ACC112 (cell line): ENCODE measurements around the gene CCNL1.
A peak's percentile ranks its signal among the peaks of the same experiment; 100 is the strongest.
"Not testable (repeated sequence)": the region's sequence is repeated elsewhere in the genome, so short reads cannot be mapped to it uniquely, and the experiment has no call there.

Experiments
- H2AFZ ChIP-seq: fragments of 200-600 bp; sonication (generic); one replicate; pipeline ENCODE4 v1.6.0; 2017; ENCODE audit warnings: antibody characterized with exemption, low read length; ENCODE audit not compliant: unreplicated experiment
- H3K27ac ChIP-seq: fragments of 200-600 bp; sonication (generic); 2 replicates; pipeline ENCODE4 v1.5.1; 2014; ENCODE audit warnings: low read depth, mild to moderate bottlenecking, antibody characterized with exemption, low read length, moderate library complexity
- H3K27me3 ChIP-seq: fragments of 200-600 bp; sonication (generic); 2 replicates; pipeline ENCODE4 v1.6.1; 2014; ENCODE audit warnings: mild to moderate bottlenecking, antibody characterized with exemption, low read length, moderate library complexity, mixed read lengths; ENCODE audit not compliant: insufficient read depth
- H3K36me3 ChIP-seq: fragments of 200-600 bp; sonication (generic); 2 replicates; pipeline ENCODE4 v1.6.1; 2016; ENCODE audit warnings: mild to moderate bottlenecking, antibody characterized with exemption, low read length, moderate library complexity, mixed read lengths; ENCODE audit not compliant: insufficient read depth
- H3K4me1 ChIP-seq: fragments of 200-600 bp; sonication (generic); one replicate; pipeline ENCODE4 v1.6.1; 2016; ENCODE audit warnings: low read length, mixed read lengths; ENCODE audit not compliant: insufficient read depth, unreplicated experiment, control insufficient read depth
- H3K4me3 ChIP-seq: fragments of 200-600 bp; sonication (generic); 2 replicates; pipeline ENCODE4 v1.5.1; 2014; ENCODE audit warnings: mild to moderate bottlenecking, low read depth, low read length
- H3K79me2 ChIP-seq: fragments of 200-600 bp; sonication (generic); one replicate; pipeline ENCODE4 v1.6.0; 2016; ENCODE audit warnings: low read length; ENCODE audit not compliant: control insufficient read depth, unreplicated experiment, insufficient read depth

Gene CCNL1

GRCh38 chr3:157159762-157160657 is at the start of gene CCNL1:
Gene CCNL1 (minus strand): TSS chr3:157160147. CDS start chr3:157160094, 53 bp downstream.
- Histone ChIP-seq H3K79me2 (peaks cover 55% of the 10 kb centered on the region), H3K4me3 (peak within 1 kb of the TSS; percentile 98), H3K27me3 (no peaks in the 10 kb centered on the region), H3K27ac (peak within 1 kb of the TSS; percentile 99), H3K36me3 (peaks cover 42% of the 10 kb centered on the region), H3K4me1 (peaks cover 22% of the 10 kb centered on the region), H2AFZ (peak within 1 kb of the TSS; percentile 91)

- Histone ChIP-seq H3K79me2 (peaks cover 4% of the 10 kb centered on the region), H3K27ac (peak overlapping the region; percentile 54)
Measured at GRCh38 chr3:157204880-157205279, 44.9 kb upstream of the CCNL1 start.

GRCh38 chr3:157204431-157204830 is 44.5 kb upstream of the CCNL1 start:
- peak overlapping the region; percentile 54 for H3K27ac ChIP-seq
- H2AFZ ChIP-seq = no peak overlapping the region
- H3K79me2 ChIP-seq = peaks cover 4% of the 10 kb centered on the region
- H3K36me3 ChIP-seq = no peaks in the 10 kb centered on the region
- H3K27me3 ChIP-seq = no peaks in the 10 kb centered on the region
- peaks cover 39% of the 10 kb centered on the region for H3K4me1 ChIP-seq
- no peak overlapping the region for H3K4me3 ChIP-seq

More at GRCh38 chr3:157204880-157205279, 44.9 kb upstream of the CCNL1 start:
- no peaks in the 10 kb centered on the region for H3K27me3 ChIP-seq
- peaks cover 35% of the 10 kb centered on the region for H3K4me1 ChIP-seq
- no peaks in the 10 kb centered on the region for H3K36me3 ChIP-seq
- no peak overlapping the region for H2AFZ ChIP-seq
- no peak overlapping the region for H3K4me3 ChIP-seq

- H3K27me3 ChIP-seq = no peaks in the 10 kb centered on the region
- peak overlapping the region; percentile 41 for H2AFZ ChIP-seq
- H3K36me3 ChIP-seq = no peaks in the 10 kb centered on the region
- H3K4me1 ChIP-seq = peaks cover 37% of the 10 kb centered on the region
- peak overlapping the region; percentile 23; the same call in 1 of the 2 replicates for H3K4me3 ChIP-seq
- no peak overlapping the region for H3K27ac ChIP-seq
- H3K79me2 ChIP-seq = peaks cover 4% of the 10 kb centered on the region
Measured at GRCh38 chr3:157201648-157202278, 41.8 kb upstream of the CCNL1 start.

GRCh38 chr3:157199841-157200240 is 39.9 kb upstream of the CCNL1 start:
- H3K36me3 ChIP-seq = no peaks in the 10 kb centered on the region
- H3K4me3 ChIP-seq = no peak overlapping the region
- no peaks in the 10 kb centered on the region for H3K27me3 ChIP-seq
- no peak overlapping the region for H2AFZ ChIP-seq
- H3K27ac ChIP-seq = no peak overlapping the region
- H3K4me1 ChIP-seq = peaks cover 27% of the 10 kb centered on the region
- H3K79me2 ChIP-seq = no peaks in the 10 kb centered on the region

GRCh38 chr3:157195965-157196364 is 36.0 kb upstream of the CCNL1 start:
- Histone ChIP-seq H3K4me3 (no peak overlapping the region), H3K36me3 (no peaks in the 10 kb centered on the region), H2AFZ (no peak overlapping the region), H3K27ac (no peak overlapping the region), H3K27me3 (no peaks in the 10 kb centered on the region), H3K4me1 (peaks cover 12% of the 10 kb centered on the region), H3K79me2 (no peaks in the 10 kb centered on the region)

GRCh38 chr3:157191149-157191548 is 31.2 kb upstream of the CCNL1 start:
- H3K4me1 ChIP-seq, H2AFZ ChIP-seq, H3K36me3 ChIP-seq, H3K79me2 ChIP-seq, H3K4me3 ChIP-seq, H3K27me3 ChIP-seq, H3K27ac ChIP-seq: not testable (repeated sequence)

GRCh38 chr3:157190380-157190872 is 30.5 kb upstream of the CCNL1 start:
- H3K79me2 ChIP-seq = no peaks in the 10 kb centered on the region
- no peak overlapping the region for H3K4me3 ChIP-seq
- no peak overlapping the region for H2AFZ ChIP-seq
- no peak overlapping the region for H3K27ac ChIP-seq
- no peaks in the 10 kb centered on the region for H3K27me3 ChIP-seq
- peaks cover 6% of the 10 kb centered on the region for H3K4me1 ChIP-seq
- H3K36me3 ChIP-seq = peaks cover 16% of the 10 kb centered on the region; the same call in 1 of the 2 replicates

GRCh38 chr3:157188391-157188790 is 28.4 kb upstream of the CCNL1 start:
- no peak overlapping the region for H2AFZ ChIP-seq
- no peaks in the 10 kb centered on the region for H3K27me3 ChIP-seq
- H3K4me3 ChIP-seq = no peak overlapping the region
- no peak overlapping the region for H3K27ac ChIP-seq
- peaks cover 6% of the 10 kb centered on the region for H3K4me1 ChIP-seq
- no peaks in the 10 kb centered on the region for H3K79me2 ChIP-seq
- H3K36me3 ChIP-seq = peaks cover 32% of the 10 kb centered on the region; the same call in 1 of the 2 replicates

- Histone ChIP-seq H3K4me1 (no peaks in the 10 kb centered on the region), H3K79me2 (peaks cover 3% of the 10 kb centered on the region), H3K36me3 (peaks cover 42% of the 10 kb centered on the region; the same call in 1 of the 2 replicates), H3K4me3 (no peak overlapping the region), H3K27me3 (no peaks in the 10 kb centered on the region), H3K27ac (no peak overlapping the region), H2AFZ (no peak overlapping the region)
Measured at GRCh38 chr3:157182879-157183278, 22.9 kb upstream of the CCNL1 start.
